Measurements from ENCODE around the gene UCHL3.
A peak's percentile ranks its signal among the peaks of the same experiment; 100 is the strongest.
"Not testable (repeated sequence)": the region's sequence is repeated elsewhere in the genome, so short reads cannot be mapped to it uniquely, and the experiment has no call there.

The UCHL3 gene

DNA sequence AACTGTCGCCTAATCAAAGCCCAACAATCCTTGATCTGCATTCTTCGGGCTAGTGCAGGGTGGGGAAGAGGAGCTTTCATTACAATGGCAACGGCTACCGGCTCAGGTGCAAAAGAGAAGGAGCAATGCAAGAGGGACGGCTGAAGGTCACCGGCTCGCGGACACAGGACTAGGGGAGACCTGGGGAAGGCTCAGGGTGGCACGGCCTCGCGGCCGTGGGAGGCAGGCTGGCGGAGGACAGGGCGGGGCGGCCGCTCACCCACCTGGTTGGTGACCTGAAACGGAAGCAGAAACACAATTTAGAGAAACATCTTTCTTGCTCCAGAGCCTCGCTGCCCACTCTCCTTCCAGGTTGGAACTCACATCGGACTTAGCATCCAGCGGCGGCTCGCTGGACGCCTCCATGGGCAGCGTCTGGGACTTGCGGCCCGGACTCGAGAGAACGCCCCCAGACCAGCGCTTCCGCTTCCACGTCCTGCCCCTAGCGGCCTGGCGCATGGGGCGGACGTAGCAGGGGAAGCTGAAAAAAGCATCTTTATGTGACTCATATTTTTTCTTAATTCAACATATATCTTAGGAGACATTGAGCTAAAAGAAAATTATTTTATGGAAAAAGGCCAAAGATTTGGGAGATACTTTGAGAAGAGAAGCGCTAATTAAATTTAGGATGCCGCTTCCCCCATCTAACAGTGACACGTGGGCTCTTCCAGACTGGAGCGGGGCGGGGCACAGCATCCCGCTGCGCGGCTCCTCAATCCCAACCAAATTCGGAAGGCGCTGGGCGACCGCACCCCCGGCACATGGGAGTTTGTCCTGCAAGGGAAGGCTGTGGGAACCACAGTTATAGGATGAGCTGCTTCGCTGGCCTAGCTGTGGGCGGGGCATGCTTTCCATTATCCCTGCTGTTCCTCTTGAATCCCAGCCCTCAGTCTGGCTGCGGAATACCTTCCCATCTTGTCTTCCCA lies 11.9 kb upstream of the UCHL3 start, which contains the start of gene COMMD6:
Gene COMMD6 (minus strand): TSS at position 441 of the 965 bp plus-strand sequence. CDS start 36 bp downstream, at position 405.
- H3K4me3 Mint-ChIP-seq, result peak within 1 kb of the TSS; percentile 96
- peak within 1 kb of the TSS; percentile 96 for H3K27ac Mint-ChIP-seq

DNA sequence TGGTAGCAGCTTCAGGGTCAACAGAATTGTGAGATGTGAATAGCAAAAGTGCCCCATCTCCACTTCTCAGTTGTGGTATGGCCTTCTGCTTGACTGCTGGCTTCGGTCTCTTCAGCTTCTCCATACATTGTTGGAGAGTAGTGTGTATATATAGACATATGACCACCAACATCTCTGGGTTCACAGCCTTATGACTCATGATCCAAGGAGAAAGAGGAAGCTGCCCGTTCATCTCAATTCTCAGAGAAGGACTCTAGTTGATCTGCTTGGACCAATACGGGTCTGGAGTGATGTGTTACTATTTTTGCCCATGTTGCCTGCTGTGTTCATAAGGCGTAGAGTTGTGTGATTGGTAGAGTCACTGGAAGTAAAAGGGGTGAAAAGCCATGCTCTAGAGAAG lies 8.3 kb upstream of the UCHL3 start:
- DNase-seq (ENCODE audit: low spot score in 2 of 2) (no peak), ATAC-seq (no peak)
- Mint-ChIP-seq H3K4me3 (no peak overlapping the region), H3K9me3 (no peaks in the 10 kb centered on the region), H3K4me1 (peaks cover 11% of the 10 kb centered on the region), H3K27ac (no peak overlapping the region), H3K36me3 (peaks cover 5% of the 10 kb centered on the region)

More for the DNA sequence above, 11.9 kb upstream of the UCHL3 start, which contains the start of gene COMMD6:
- peaks cover 38% of the 10 kb centered on the region for H3K36me3 Mint-ChIP-seq
- H3K4me1 Mint-ChIP-seq, result peaks cover 32% of the 10 kb centered on the region
- H3K9me3 Mint-ChIP-seq, result no peaks in the 10 kb centered on the region
- DNase-seq (ENCODE audit: low spot score in 2 of 2) (peak; percentile 59 to 84), ATAC-seq (peak; percentile 94)

- Mint-ChIP-seq H3K4me1 (peaks cover 6% of the 10 kb centered on the region), H3K9me3 (no peaks in the 10 kb centered on the region), H3K27ac (no peak overlapping the region), H3K36me3 (peaks cover 5% of the 10 kb centered on the region), H3K4me3 (no peak overlapping the region)
- no peak for DNase-seq (ENCODE audit: low spot score in 2 of 2)
- no peak for ATAC-seq
These were observed 7.6 kb upstream of the UCHL3 start for GRCh38 chr13:75541961-75542360.

GRCh38 chr13:75544681-75545330 lies 4.8 kb upstream of the UCHL3 start:
- H3K4me1 Mint-ChIP-seq, result peaks cover 8% of the 10 kb centered on the region
- H3K9me3 Mint-ChIP-seq, result no peaks in the 10 kb centered on the region
- DNase-seq (ENCODE audit: low spot score in 2 of 2), result no peak
- ATAC-seq, result no peak
- no peak overlapping the region for H3K27ac Mint-ChIP-seq
- peaks cover 8% of the 10 kb centered on the region for H3K36me3 Mint-ChIP-seq
- H3K4me3 Mint-ChIP-seq, result no peak overlapping the region

- Mint-ChIP-seq H3K4me1 (peaks cover 13% of the 10 kb centered on the region), H3K36me3 (peaks cover 14% of the 10 kb centered on the region)
- not testable (repeated sequence) for H3K27ac Mint-ChIP-seq; H3K9me3 Mint-ChIP-seq; H3K4me3 Mint-ChIP-seq; DNase-seq (ENCODE audit: low spot score in 2 of 2); ATAC-seq
These were observed 4.2 kb upstream of the UCHL3 start for GRCh38 chr13:75545386-75545785.

DNA sequence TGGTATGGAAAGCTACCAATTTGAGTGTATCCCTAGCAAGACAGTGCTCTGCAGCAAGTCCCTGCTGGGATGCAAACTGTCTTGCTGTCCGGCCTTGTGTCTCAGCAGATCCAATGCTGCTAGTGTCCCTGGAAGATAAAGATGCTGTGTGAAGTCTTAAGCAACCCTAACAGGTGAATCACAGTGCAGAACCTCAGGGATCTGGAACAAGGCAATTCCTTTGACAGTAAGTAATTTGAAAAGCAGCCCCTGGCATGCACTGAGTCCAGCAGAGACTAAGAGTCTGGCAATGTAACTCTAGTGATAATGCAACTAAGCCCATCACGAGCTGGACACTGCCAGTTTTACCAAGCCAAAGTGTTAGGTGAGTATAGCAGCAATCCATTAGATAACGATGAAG lies 1.7 kb upstream of the UCHL3 start:
- Mint-ChIP-seq H3K4me1 (peaks cover 20% of the 10 kb centered on the region), H3K4me3 (no peak overlapping the region), H3K9me3 (no peaks in the 10 kb centered on the region), H3K36me3 (peaks cover 15% of the 10 kb centered on the region), H3K27ac (no peak overlapping the region)
- no peak for ATAC-seq
- DNase-seq (ENCODE audit: low spot score in 2 of 2), result no peak

GRCh38 chr13:75550159-75550567 lies 572 bp downstream of the UCHL3 start:
- Mint-ChIP-seq H3K4me3 (peak overlapping the region; percentile 81), H3K4me1 (peaks cover 39% of the 10 kb centered on the region), H3K27ac (peak overlapping the region; percentile 99), H3K9me3 (no peaks in the 10 kb centered on the region), H3K36me3 (peaks cover 26% of the 10 kb centered on the region)
- peak; percentile 5 for ATAC-seq
- DNase-seq (ENCODE audit: low spot score in 2 of 2), result peak in 1 of 2 donors; percentile 53

GRCh38 chr13:75554464-75554863 lies 4.9 kb downstream of the UCHL3 start:
- H3K4me1 Mint-ChIP-seq, result peaks cover 39% of the 10 kb centered on the region
- no peak overlapping the region for H3K4me3 Mint-ChIP-seq
- ATAC-seq (no peak), DNase-seq (ENCODE audit: low spot score in 2 of 2) (no peak)
- no peaks in the 10 kb centered on the region for H3K9me3 Mint-ChIP-seq
- H3K27ac Mint-ChIP-seq, result no peak overlapping the region
- peaks cover 31% of the 10 kb centered on the region for H3K36me3 Mint-ChIP-seq

GRCh38 chr13:75554981-75555380 lies 5.4 kb downstream of the UCHL3 start:
- Mint-ChIP-seq H3K27ac (no peak overlapping the region), H3K9me3 (no peaks in the 10 kb centered on the region), H3K4me1 (peaks cover 39% of the 10 kb centered on the region), H3K4me3 (no peak overlapping the region), H3K36me3 (peaks cover 26% of the 10 kb centered on the region)
- ATAC-seq, result peak; percentile 92
- DNase-seq (ENCODE audit: low spot score in 2 of 2), result no peak

DNA sequence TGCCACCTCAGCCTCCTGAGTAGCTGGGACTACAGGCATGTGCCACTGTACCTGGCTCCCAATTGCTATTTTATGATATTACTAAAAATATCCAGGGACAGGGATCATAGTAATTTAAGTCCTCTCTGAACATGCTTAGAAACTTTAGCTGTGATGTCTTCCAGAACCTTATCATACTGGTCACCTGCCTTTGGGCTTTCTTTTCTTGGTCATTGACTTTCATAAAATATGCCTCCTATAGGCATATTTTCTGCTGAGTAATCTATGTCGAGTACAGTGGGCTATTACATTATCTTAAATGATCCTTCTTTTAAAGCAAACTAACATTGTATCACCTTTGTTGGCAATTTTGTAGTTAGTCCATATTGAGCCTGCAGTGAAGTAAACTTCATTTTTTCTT lies 6.2 kb downstream of the UCHL3 start:
- DNase-seq (ENCODE audit: low spot score in 2 of 2) (no peak), ATAC-seq (no peak)
- no peak overlapping the region for H3K4me3 Mint-ChIP-seq
- H3K9me3 Mint-ChIP-seq, result no peaks in the 10 kb centered on the region
- peaks cover 30% of the 10 kb centered on the region for H3K4me1 Mint-ChIP-seq
- peaks cover 25% of the 10 kb centered on the region for H3K36me3 Mint-ChIP-seq
- H3K27ac Mint-ChIP-seq, result no peak overlapping the region

DNA sequence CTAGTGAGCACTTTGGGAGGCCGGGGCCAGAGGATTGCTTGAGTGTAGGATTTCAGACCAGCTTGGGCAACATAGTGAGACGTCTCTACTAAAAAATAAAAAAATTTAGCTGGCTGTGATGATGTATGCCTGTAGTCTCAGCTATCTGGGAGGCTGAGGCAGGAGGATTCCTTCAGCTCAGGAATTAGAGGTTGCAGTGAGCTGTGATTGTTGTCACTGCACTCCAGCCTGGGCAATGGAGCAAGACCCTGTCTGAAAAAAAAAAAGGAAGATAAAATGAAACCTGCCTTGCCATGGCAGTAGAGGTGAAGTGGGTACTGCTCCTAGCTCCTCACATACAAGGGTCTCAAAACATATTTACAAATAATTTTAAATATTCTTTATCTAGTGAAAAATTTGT lies 7.4 kb downstream of the UCHL3 start:
- Mint-ChIP-seq H3K4me3 (no peak overlapping the region), H3K9me3 (no peaks in the 10 kb centered on the region), H3K4me1 (peaks cover 28% of the 10 kb centered on the region), H3K27ac (peak overlapping the region; percentile 48), H3K36me3 (peaks cover 31% of the 10 kb centered on the region)
- ATAC-seq (no peak), DNase-seq (ENCODE audit: low spot score in 2 of 2) (no peak)

DNA sequence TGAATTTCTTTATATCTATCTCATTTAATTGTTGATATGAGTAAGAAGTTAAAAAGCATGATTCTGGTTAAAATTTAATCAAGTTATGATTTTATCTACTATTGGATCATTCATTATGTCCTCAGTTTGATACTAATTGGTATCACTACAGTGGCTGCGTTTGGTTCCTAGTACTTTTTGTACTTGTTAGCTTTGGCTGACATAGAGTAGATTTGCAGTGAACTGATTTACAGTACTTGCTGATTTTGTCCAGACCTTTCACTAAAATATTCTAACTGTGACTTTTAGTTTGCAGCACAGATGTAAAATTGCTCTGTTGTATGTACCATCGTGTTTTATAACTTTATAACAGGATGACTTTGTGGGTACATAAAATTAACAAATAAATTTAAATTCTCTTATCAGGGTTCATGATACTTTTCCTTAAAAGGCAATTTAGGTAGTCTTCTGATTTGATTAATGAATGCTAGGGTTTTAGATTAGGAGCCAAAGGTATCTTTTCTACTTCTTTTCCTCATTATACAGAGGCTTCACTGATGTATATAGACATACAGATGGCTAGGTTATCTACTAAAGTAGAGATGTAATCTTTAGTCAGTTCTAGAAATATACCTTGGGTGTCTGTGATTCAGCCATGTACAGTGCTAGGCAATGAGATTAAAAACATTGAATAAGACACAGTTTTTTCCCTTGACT lies 8.7 kb downstream of the UCHL3 start:
- Mint-ChIP-seq H3K36me3 (peaks cover 38% of the 10 kb centered on the region), H3K9me3 (no peaks in the 10 kb centered on the region), H3K4me1 (peaks cover 27% of the 10 kb centered on the region), H3K27ac (no peak overlapping the region), H3K4me3 (no peak overlapping the region)
- DNase-seq (ENCODE audit: low spot score in 2 of 2), result no peak
- ATAC-seq, result no peak

- H3K36me3 Mint-ChIP-seq, result peaks cover 82% of the 10 kb centered on the region
- no peak overlapping the region for H3K4me3 Mint-ChIP-seq
- H3K27ac Mint-ChIP-seq, result no peak overlapping the region
- no peaks in the 10 kb centered on the region for H3K9me3 Mint-ChIP-seq
- H3K4me1 Mint-ChIP-seq, result no peaks in the 10 kb centered on the region
- DNase-seq (ENCODE audit: low spot score in 2 of 2), result no peak
- ATAC-seq, result no peak
These were observed 17.1 kb downstream of the UCHL3 start for GRCh38 chr13:75566658-75567057.

DNA sequence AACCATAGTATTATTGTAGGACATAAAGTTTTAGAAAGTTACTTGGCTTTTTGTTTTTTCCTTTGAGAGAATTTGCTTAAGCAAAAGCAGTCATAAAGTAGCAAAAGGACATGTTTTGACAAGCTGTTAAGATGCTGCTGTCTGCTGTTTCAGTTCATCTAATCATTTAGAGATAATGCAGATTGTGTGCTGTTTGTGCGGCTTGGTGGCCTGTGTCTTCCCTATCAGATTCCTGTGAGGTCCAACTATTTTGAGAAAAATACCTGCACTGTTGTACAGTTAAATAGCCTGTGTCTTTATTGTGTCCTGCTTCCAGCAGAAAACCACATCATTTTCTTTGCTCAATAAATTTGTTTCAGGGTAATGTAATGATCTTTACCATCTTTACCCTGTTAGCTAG lies 20.0 kb downstream of the UCHL3 start:
- DNase-seq (ENCODE audit: low spot score in 2 of 2) (no peak), ATAC-seq (no peak)
- Mint-ChIP-seq H3K4me1 (no peaks in the 10 kb centered on the region), H3K36me3 (peaks cover 91% of the 10 kb centered on the region), H3K9me3 (no peaks in the 10 kb centered on the region), H3K27ac (no peak overlapping the region), H3K4me3 (no peak overlapping the region)

- ATAC-seq (no peak), DNase-seq (ENCODE audit: low spot score in 2 of 2) (no peak)
- no peaks in the 10 kb centered on the region for H3K4me1 Mint-ChIP-seq
- no peak overlapping the region for H3K4me3 Mint-ChIP-seq
- H3K36me3 Mint-ChIP-seq, result peaks cover 17% of the 10 kb centered on the region
- no peaks in the 10 kb centered on the region for H3K9me3 Mint-ChIP-seq
- no peak overlapping the region for H3K27ac Mint-ChIP-seq
These were observed 29.9 kb downstream of the UCHL3 start for GRCh38 chr13:75579529-75579928.
